Stimulated activated CD4-positive, alpha-beta T cell treated with anti-CD3 and anti-CD28 coated beads, Interleukin-1b, Interleukin-23, amount 100 ng/mL, for 24 hours (primary cell): ENCODE results near the gene GPC1.

ENCODE experiments used
- DNase-seq, 4 experiments: peaks; one replicate each; pipeline ENCODE4 v3.0.0-alpha.2; 2020; ENCODE audit warnings: low read depth in 4 of 4, low spot score in 1 of 4

GPC1 gene

GRCh38 chr2:240396623-240397541 lies 38.6 kb upstream of the GPC1 start:
- DNase-seq = no peak

DNA sequence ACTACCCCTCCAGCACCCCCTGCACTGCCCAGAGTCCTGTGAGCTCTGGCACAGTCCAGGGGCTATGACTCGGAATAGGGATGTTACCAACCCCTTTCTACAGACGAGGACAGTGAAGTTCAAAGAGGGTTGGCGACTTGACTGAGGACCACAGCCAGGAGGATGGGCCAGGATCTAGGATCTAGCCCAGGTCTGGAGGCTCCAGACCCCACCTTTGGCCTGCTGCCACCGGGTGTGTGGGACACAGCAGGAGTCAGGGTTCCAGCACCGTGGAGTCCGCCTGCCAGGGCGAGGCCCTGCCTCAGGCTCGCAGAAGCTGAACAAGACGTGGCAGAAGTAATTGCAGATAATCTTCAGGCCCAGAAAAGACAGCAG lies 37.9 kb upstream of the GPC1 start:
- DNase-seq = no peak

- DNase-seq = no peak
These were observed 37.4 kb upstream of the GPC1 start for GRCh38 chr2:240397924-240398645.

- DNase-seq = no peak
These were observed 36.7 kb upstream of the GPC1 start for GRCh38 chr2:240398661-240399267.

DNA sequence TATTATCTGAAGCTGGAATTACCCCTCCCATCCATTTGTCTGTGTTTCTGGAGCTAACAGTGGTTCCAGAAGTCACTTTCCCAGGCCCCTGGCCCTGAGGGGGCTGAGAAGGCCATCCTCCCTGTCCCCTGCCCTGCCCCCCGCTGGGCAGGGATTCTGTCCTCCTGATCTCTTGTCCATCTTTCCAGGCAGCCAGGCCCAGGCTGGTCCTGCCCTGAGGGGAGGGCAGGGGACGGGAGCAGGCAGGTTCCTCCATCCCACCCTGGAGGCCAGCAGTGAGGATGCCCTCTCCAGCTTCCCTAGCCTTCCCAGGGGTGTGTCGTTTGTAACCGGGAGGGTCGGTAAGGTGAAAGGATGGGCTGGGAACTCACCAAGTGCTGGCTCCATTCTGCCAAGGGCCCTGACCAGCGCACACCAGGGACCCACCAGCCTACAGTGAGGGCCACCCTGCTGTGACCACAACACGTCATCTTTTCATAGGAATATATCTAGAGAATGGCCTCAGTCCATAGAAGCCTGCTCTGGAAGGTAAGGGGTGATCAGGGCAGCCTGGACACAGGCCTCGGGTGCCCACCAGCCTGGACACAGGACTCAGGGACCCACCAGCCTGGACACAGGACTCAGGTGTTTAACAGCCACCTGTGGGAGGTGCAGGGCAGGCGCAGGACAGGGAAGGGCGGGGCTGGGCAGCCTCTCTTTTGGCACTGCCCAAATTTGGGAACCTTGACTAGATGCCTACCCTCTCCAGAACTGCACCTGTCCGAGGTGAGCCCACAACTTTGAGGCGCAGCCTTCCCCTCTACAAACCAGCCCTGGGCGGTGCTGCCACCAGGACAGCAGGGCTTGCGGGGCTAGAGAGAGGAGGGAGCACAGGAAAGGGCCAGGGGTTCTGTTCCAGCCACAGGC lies 35.8 kb upstream of the GPC1 start:
- no peak for DNase-seq

DNA sequence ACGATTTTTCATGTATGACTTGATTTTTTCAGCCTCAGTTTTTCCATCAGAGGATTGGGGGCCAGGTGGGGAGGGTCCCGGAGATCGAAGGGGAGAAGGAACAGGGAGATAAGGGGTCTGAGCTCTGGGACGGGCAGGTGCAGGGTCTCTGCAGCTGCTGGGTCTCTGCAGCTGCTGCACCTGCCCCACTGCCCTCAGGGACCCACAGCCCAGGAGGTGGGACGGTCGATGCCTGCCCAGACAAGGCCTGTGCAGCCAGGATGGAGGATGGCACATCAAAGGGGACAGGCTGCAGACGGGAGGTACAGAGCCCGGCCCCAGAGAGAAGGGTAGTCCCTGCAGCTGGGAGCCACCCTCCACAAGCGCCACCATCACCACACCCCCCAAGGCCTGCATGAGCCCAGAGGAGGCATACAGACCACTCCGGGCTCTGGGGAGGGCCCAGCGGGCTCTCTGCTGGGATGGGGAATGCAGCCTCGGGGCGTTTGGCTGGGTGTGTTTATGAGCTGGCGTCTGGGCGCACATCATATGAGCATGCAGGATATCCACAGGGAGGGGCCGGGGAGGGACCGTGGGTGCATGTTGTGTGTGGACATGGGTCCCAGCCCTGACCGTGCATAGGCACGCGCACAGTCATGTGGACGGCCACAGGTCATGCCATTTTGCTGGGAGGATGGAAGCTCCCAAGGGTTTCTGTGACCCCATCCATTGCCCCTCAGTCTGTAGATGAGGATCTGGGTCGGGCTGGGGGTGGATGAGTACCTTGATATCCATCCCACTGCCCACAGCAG lies 34.9 kb upstream of the GPC1 start:
- DNase-seq = no peak

GRCh38 chr2:240401308-240401707 lies 34.2 kb upstream of the GPC1 start:
- DNase-seq = no peak

DNA sequence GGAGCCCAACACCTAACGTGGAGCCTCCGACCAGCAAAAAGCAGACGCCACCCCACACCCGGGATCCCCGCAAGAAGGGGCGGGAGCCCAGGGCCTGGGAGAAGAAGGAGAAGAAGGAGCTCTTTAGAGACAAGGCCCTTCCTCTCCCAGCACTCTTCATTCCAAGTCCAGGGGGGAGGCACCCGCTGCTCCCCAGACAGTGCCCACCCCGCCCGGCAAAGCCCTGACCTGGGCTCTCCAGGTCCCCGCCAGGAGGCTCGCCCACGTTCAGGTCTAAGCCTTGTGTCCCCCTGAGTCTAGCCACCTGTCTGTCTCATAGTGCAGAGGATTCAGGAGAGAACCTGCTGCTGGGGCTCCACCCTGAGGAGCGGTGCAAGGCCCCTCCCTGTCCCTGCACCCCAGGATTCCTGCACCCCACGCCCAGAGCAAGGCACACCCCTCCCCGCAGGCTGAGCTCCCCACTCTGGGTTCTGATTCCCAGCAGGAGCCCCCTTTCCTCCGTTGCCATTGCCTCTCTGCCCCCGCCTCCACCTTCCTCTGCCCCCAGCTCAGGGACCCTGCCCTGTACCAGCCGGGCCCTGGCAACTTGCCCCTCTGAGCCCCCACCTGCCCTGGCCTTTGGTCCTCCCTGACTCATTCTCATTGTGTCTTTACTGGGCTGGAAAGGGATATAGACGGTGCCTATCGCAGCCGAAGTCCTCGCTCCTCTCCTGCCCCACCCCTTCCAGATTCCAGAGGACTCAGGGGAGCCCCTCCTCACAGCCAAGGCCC lies 33.5 kb upstream of the GPC1 start:
- no peak for DNase-seq

DNA sequence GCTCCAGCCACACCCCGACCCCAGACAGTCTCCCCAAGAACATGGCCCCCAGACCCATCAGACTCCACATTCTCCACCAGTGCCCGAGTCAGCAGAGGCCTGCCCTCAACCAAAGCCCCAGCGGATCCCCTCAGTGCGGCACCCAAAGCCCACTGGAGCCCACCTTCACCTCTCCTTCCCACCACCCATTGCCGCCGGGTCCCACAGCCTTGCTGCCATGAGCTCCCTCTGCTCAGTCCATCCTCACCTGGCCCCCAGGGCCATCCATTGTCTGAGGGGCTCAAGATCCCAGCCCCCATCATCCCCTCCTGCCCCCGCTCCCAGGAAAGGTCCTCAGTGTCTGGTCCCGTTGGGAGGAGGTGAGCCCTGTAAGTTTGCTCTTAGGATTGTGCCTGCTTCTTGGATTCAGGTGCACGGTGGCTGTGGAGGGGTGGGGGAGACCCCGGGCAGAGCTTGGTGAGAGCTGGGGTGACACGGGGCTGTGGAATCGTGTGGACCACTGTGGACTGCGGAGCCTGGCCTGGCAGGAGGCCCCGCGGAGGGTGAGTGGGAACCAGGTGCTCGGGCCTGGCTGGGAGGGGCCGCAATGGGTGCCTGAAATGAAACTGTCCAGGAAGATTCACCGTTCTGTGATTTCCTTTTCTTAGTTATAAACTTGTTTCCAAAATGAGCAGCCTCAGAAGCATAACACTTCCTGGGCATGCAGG lies 32.7 kb upstream of the GPC1 start:
- DNase-seq = no peak

GRCh38 chr2:240403396-240404104 lies 31.9 kb upstream of the GPC1 start:
- no peak for DNase-seq

- no peak for DNase-seq
These were observed 31.1 kb upstream of the GPC1 start for GRCh38 chr2:240404174-240404852.

GRCh38 chr2:240405133-240405532 lies 30.3 kb upstream of the GPC1 start:
- no peak for DNase-seq

GRCh38 chr2:240405684-240406313 lies 29.7 kb upstream of the GPC1 start:
- DNase-seq = no peak

DNA sequence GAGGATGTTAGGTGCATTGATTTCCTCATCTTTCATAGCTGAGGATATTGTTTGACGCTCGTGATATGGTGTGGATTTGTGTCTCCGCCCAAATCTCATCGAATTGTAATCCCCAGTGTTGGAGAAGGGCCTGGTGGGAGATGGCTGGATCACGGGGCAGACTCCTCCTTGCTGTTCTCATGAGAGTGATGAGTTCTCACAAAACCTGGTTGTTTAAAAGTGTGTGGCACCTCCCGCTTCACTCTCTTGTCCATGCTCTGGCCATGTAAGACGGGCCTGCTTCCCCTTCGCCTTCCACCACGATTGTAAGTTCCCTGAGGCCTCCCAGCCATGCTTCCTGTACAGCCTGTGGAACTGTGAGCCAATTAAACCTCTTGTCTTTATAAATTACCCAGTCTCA lies 28.4 kb upstream of the GPC1 start:
- DNase-seq = no peak

GRCh38 chr2:240410004-240410403 lies 25.5 kb upstream of the GPC1 start:
- no peak for DNase-seq

DNA sequence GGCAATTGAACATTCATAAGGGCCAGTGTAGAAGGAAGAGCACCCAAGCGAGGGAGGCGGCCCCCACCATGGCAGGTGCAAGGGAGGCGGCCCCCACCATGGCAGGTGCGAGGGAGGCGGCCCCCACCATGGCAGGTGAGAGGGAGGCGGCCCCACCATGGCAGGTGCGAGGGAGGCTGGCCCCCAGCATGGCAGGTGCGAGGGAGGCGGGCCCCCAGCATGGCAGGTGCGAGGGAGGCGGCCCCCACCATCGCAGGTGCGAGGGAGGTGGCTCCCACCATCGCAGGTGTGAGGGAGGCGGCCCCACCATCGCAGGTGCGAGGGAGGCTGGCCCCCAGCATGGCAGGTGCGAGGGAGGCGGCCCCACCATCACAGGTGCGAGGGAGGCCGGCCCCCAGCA lies 24.7 kb upstream of the GPC1 start:
- DNase-seq = no peak
